SU-DHL-6 (cell line): ENCODE data around the gene CYTH4.

ENCODE experiments used
- H2AFZ ChIP-seq: fragments of 200-600 bp; sonication (generic); 2 replicates; pipeline ENCODE4 v1.6.1; 2014; ENCODE audit warnings: low read depth, mild to moderate bottlenecking, moderate library complexity, mixed read lengths, antibody characterized with exemption, low read length; ENCODE audit not compliant: severe bottlenecking
- H3F3A ChIP-seq: fragments of 200-600 bp; shearing (Covaris generic); 2 replicates; pipeline ENCODE4 v1.6.0; 2016; ENCODE audit warnings: antibody characterized with exemption, mild to moderate bottlenecking; ENCODE audit not compliant: insufficient read depth
- H3K27ac ChIP-seq: fragments of 200-600 bp; sonication (generic); 2 replicates; pipeline ENCODE4 v1.5.1; 2016; ENCODE audit warnings: low read depth, mild to moderate bottlenecking, low read length, moderate library complexity, mixed read lengths
- H3K27me3 ChIP-seq: fragments of 200-600 bp; sonication (generic), shearing (Covaris generic); 2 replicates; pipeline ENCODE4 v1.6.0; 2014; ENCODE audit warnings: mild to moderate bottlenecking, low read length
- H3K36me3 ChIP-seq: fragments of 200-600 bp; sonication (generic); 2 replicates; pipeline ENCODE4 v1.6.1; 2014; ENCODE audit warnings: mild to moderate bottlenecking, low read length, mixed read lengths
- H3K4me2 ChIP-seq: fragments of 300-600, 200-600 bp; shearing (Covaris generic), sonication (generic); 2 replicates; pipeline ENCODE4 v1.6.0; 2014; ENCODE audit warnings: low read length, low read depth, mild to moderate bottlenecking; ENCODE audit not compliant: poor library complexity, severe bottlenecking
- H3K4me3 ChIP-seq: fragments of 200-600 bp; sonication (generic); 2 replicates; pipeline ENCODE4 v1.5.1; 2014; ENCODE audit warnings: antibody characterized with exemption, low read length, mild to moderate bottlenecking, mixed read lengths; ENCODE audit not compliant: insufficient read depth, poor library complexity, severe bottlenecking
- H3K79me2 ChIP-seq: fragments of 200-600 bp; sonication (generic); 2 replicates; pipeline ENCODE4 v1.6.1; 2014; ENCODE audit warnings: mild to moderate bottlenecking, low read length, moderate library complexity; ENCODE audit not compliant: insufficient read depth
- H3K9ac ChIP-seq: fragments of 200-600 bp; sonication (generic); 2 replicates; pipeline ENCODE4 v1.7.0; 2014; ENCODE audit warnings: mild to moderate bottlenecking, low read length
- H3K9me2 ChIP-seq: fragments of 200-600 bp; sonication (generic); replicated peaks from 2 replicates; pipeline ENCODE4 v1.6.1; 2014; ENCODE audit warnings: low read length; ENCODE audit not compliant: insufficient read depth
- H3K9me3 ChIP-seq: fragments of 200-600 bp; sonication (generic); 2 replicates; pipeline ENCODE4 v1.6.1; 2014; ENCODE audit warnings: low read length, mixed read lengths; ENCODE audit not compliant: insufficient read depth
- H4K20me1 ChIP-seq: fragments of 200-600 bp; sonication (generic); 2 replicates; pipeline ENCODE4 v1.6.1; 2014; ENCODE audit warnings: low read depth, mild to moderate bottlenecking, antibody characterized with exemption, low read length, moderate library complexity, mixed read lengths
- CTCF ChIP-seq: fragments of 200-600 bp; sonication (generic); IDR thresholded peaks from one replicate; pipeline ENCODE4 v1.5.1; 2017; ENCODE audit warnings: antibody characterized with exemption, mild to moderate bottlenecking, low read length, moderate library complexity; ENCODE audit not compliant: insufficient read depth, poor library complexity, severe bottlenecking
- EZH2phosphoT487 ChIP-seq: fragments of 200-600 bp; sonication (generic), shearing (Covaris generic); conservative IDR thresholded peaks from 2 replicates; pipeline ENCODE4 v1.6.1; 2018; ENCODE audit warnings: mild to moderate bottlenecking, antibody characterized with exemption, low read length, moderate library complexity, mixed read lengths

Gene CYTH4

GRCh38 chr22:37234736-37235711, 47.3 kb upstream of the CYTH4 start:
- no peaks in the 10 kb centered on the region; the same call in 1 of the 2 replicates for H3F3A ChIP-seq
- peaks cover 9% of the 10 kb centered on the region for H3K79me2 ChIP-seq
- H3K9me2 ChIP-seq, result no peaks in the 10 kb centered on the region
- no peaks in the 10 kb centered on the region for H3K36me3 ChIP-seq
- H3K4me3 ChIP-seq, result no peak overlapping the region
- no peak for TF ChIP-seq EZH2phosphoT487
- TF ChIP-seq CTCF, result no peak
- no peaks in the 10 kb centered on the region for H3K27me3 ChIP-seq
- no peak overlapping the region for H2AFZ ChIP-seq
- H3K4me2 ChIP-seq, result no peak overlapping the region
- no peaks in the 10 kb centered on the region for H3K9me3 ChIP-seq
- H3K27ac ChIP-seq, result peak overlapping the region; percentile 12; the same call in 1 of the 2 replicates
- no peaks in the 10 kb centered on the region for H4K20me1 ChIP-seq
- no peak overlapping the region for H3K9ac ChIP-seq

- Histone ChIP-seq H3K4me3 (no peak overlapping the region), H3K4me2 (no peak overlapping the region), H3F3A (no peaks in the 10 kb centered on the region; the same call in 1 of the 2 replicates), H3K27ac (0 out of 2 replicates have a peak overlapping the region, but pooled peaks have one; percentile 12), H3K9ac (no peak overlapping the region), H3K36me3 (no peaks in the 10 kb centered on the region; the same call in 1 of the 2 replicates), H3K79me2 (peaks cover 9% of the 10 kb centered on the region), H3K9me3 (no peaks in the 10 kb centered on the region), H2AFZ (no peak overlapping the region), H3K27me3 (no peaks in the 10 kb centered on the region), H3K9me2 (no peaks in the 10 kb centered on the region), H4K20me1 (no peaks in the 10 kb centered on the region)
- TF ChIP-seq EZH2phosphoT487 (no peak), CTCF (no peak)
Measured at GRCh38 chr22:37235897-37236607, 46.3 kb upstream of the CYTH4 start.

- H3K79me2 ChIP-seq, result peaks cover 23% of the 10 kb centered on the region
- H4K20me1 ChIP-seq, result no peaks in the 10 kb centered on the region
- no peaks in the 10 kb centered on the region for H3K9me3 ChIP-seq
- no peaks in the 10 kb centered on the region for H3K9me2 ChIP-seq
- H3K9ac ChIP-seq, result no peak overlapping the region
- no peak overlapping the region for H3K4me2 ChIP-seq
- H3K4me3 ChIP-seq, result no peak overlapping the region
- H3F3A ChIP-seq, result peaks cover 7% of the 10 kb centered on the region
- no peaks in the 10 kb centered on the region for H3K27me3 ChIP-seq
- no peak overlapping the region for H2AFZ ChIP-seq
- no peak overlapping the region for H3K27ac ChIP-seq
- H3K36me3 ChIP-seq, result no peaks in the 10 kb centered on the region; the same call in 1 of the 2 replicates
- no peak for TF ChIP-seq CTCF
- TF ChIP-seq EZH2phosphoT487, result no peak
Measured at GRCh38 chr22:37237371-37238268, 44.7 kb upstream of the CYTH4 start.
